GM23248 (cell line): ENCODE measurements around the gene RADIL.

Experiments used
- EZH2 ChIP-seq: fragments of 200-600 bp; sonication (generic); IDR thresholded peaks from 2 replicates; pipeline ENCODE4 v1.6.1; 2018; ENCODE audit warnings: antibody characterized with exemption, mild to moderate bottlenecking; ENCODE audit not compliant: insufficient read depth, poor library complexity, severe bottlenecking
- EZH2phosphoT487 ChIP-seq: fragments of 200-600 bp; sonication (generic); IDR thresholded peaks from 2 replicates; pipeline ENCODE4 v1.6.1; 2018; ENCODE audit warnings: antibody characterized with exemption, moderate library complexity, mild to moderate bottlenecking, low read depth; ENCODE audit not compliant: insufficient read depth

DNA sequence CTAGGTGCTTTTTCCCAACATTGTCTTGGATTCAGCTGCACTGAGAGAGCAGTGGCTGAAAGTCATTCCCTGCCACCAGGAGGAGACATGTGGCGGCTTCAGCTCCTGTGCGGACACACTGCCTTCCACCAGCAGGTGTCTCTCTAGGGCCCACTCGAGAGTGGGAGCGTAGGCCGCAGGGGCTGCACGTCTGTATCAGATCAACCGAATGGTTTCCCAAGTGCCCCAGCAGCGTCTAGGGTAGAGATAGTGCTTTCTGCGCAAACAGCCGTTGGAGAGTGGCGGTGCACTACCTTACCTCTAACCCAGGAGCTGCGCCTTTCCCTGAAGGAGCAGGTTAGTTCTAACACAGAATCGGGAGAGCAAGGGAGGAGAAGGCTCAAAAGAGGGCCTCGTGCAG, 53.3 kb downstream of the RADIL start:
- TF ChIP-seq EZH2, result no peak
- TF ChIP-seq EZH2phosphoT487, result no peak
